C4-2B (cell line): ENCODE data around the gene TMEM242.

Source experiments
- CTCF ChIP-seq: fragments of 450-650 bp; conservative IDR thresholded peaks from 2 replicates; pipeline ENCODE4 v1.5.1; 2017; ENCODE audit warnings: mild to moderate bottlenecking
- ZFX ChIP-seq: fragments of 450-650 bp; IDR thresholded peaks from 2 replicates; pipeline ENCODE4 v1.6.1; 2017

- TF ChIP-seq ZFX (no peak), CTCF (no peak)
Measured at GRCh38 chr6:157280157-157280556, 43.2 kb downstream of the TMEM242 start.
